Measurements from ENCODE around the gene PAX2.

The PAX2 gene

GRCh38 chr10:100864036-100864885 is 118.9 kb downstream of the PAX2 start:
- no peak for DNase-seq

DNA sequence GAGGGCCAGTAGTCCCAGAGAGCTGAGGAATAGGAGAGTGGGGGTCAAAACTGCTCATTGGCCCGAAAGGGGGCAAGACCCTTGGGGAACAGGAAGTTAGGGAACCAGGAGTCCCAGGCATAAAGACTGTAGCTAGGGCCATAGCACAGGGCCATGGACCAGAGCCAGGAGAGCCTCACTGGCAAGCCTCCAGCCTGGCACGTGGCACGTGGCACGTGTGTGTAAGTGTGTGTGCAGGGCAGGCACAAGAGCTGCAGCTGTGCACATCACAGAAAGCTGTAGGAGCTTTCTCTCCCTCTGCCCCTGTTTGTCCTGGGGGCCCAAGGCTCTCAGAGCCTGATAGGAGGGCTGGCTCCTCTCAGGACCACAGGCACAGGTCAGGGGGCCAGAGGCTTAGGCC is 119.6 kb downstream of the PAX2 start:
- no peak for DNase-seq

DNA sequence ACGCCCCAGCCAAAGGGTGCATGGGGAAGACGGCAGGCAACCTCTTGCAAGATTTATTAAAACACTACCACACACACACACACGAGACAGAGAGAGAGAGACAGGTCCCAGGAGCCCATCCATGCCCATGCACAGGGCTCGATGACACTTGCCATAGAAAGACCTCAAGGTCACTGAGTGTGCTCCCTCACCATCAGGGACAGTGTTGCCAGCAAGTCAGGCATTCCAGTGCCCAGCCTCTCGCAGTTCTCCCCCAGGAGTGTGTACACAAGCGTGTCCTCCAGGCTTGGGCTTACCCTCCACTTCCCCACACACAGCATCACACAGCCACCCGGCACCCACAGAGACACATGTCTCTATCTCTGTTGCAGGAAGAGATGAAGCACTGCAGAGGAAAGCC is 120.6 kb downstream of the PAX2 start:
- no peak for DNase-seq

- DNase-seq: no peak
These were observed 121.3 kb downstream of the PAX2 start for GRCh38 chr10:100866575-100867098.

- no peak for DNase-seq
These were observed 122.0 kb downstream of the PAX2 start for GRCh38 chr10:100867261-100867963.

DNA sequence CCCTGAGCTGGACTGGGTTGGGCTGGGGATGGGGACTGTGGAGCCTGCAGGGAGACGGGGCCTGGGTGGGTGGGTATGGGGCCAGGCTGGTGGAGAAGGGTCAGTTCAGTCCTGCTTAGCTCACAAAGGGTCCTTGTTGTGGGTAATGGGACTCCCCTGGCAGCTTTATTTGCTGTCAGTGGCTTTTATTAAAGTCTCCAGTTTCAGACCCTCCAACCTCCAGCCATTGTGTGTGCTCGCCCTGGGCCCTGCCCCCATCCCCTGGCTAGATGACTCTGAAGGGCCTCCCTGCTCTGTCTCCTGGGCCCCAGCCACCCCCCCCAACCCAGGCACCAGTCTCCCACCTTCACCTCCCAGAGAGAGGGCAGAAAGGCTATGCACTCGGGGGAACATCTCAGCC is 123.0 kb downstream of the PAX2 start:
- DNase-seq: no peak

GRCh38 chr10:100869399-100869798 is 124.0 kb downstream of the PAX2 start:
- no peak for DNase-seq

DNA sequence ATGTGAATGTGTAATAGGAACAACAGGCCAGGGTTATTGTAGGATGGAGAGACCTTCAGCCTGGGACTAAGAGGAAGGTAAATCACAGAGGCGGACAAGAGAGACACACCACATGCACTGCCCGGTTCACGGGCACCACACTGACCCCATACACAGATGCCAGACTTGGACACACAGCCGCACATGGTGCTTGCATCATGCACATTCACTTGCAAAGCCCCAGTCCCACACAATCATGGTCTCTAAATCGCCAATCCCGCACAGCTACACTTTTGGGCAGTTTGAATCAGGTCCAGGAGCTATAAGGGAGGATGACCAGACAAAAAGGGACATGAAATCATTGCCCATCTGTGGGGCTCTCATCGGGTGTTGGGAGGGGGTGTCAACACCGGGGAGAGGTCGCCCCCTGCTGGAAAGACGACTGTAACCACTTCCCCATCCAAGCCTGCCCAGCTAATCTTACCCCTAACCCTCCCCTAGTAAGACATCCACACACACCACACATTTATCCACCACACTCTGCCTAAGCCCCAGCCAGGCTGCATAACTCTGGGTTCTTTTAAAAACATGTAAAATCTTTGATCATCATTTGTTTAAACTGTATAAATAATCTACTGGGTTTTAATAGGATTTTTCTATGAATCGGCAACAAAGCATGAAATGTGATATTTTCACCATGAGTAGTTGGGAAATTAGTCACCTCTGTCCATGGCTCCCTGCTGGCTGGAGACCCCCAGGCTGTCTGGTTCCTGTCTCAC is 126.8 kb downstream of the PAX2 start:
- DNase-seq: peak; percentile 10 to 48

DNA sequence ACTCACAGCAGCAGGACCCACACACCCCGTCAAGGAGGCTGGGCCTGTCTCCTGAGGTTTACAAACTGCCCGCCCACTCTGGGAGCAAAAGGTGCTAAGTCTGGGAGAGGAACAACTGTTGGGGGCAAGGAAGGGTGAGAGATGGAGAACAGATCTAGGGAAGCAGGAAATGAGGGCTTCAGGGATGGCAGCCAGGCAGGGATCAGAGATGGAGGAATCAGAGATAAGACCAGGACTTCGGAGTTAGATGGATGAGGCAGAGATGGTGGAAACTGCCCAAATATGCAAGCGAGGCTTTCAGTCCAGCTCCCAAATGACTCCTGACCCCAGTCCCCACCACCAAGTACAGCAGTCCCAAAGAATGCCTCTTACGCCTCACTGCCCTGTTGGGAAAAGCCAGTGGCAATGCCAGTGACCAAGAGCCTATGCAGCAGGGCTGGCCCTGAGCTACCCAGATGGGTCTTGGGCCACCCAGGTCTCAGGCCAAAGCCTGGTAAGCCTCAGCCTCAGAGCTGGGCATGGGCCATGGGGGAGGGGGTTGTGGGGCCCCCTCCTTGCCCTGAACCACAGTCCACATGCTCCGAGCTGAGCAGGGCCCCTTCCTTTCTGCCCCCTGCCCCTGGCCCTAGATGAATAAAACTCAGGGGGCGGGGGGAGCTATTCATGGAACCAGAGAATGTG is 127.9 kb downstream of the PAX2 start:
- no peak for DNase-seq

DNA sequence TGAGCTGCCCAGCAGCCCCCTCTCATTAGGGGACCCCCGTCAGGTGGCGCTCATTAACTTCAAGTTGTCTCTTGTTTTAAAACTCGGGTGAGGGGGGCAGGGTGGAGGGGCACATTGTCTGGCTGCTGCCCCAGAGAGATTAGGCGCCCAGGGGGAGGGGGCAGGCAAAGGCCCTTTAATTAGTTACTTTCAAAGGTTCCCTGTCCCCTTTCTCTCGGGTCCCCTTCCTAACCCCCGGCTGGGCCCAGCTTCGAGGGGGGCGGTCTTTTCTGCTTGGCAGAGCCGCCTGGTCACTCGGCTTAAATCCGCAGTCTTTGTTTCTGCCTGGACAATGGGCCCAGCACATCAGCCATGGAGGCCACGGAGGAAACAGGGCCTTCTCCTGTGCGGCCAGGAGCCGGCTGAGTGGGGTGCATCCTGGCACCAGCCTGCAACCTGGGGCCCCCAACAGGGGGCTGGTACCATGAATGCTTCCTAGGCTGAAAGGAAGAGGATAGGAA is 128.5 kb downstream of the PAX2 start:
- DNase-seq: no peak

DNA sequence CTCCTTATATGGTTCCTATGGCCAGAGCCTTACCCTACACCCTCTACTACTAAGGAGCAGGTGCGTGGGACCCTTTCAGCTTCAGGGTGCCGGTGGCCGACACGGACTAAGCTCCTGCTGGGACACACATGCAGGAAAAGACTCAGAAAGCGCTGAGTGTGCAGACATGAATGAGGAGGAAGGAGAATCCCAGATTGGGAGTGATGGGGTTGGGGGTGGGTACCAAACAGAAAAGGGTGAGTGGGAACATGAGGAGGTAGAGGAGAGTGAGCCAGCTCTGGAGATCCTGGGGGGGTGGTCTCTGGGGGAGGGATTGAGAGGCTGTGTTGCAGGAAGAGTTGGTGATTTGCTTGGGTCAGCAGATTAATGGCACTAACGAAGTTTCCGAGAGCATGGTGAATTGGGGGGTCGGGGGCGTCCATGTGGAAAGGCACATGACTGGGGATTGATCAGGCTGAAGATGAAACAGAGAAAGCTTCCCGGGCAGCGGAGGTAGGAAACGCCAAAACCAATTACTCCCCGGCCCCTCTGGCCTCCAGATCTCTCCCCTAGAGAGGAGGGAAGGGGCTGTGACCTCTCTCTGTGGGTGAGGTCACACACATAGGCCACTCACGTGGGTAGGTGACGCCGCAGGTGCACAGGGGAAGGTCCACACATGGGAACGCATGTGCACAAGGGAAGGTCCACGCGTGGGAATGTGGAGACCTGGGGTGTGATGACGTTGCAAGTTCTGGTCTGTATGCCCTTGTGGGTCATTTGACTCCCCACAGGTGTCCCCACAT is 129.5 kb downstream of the PAX2 start:
- DNase-seq: no peak

DNA sequence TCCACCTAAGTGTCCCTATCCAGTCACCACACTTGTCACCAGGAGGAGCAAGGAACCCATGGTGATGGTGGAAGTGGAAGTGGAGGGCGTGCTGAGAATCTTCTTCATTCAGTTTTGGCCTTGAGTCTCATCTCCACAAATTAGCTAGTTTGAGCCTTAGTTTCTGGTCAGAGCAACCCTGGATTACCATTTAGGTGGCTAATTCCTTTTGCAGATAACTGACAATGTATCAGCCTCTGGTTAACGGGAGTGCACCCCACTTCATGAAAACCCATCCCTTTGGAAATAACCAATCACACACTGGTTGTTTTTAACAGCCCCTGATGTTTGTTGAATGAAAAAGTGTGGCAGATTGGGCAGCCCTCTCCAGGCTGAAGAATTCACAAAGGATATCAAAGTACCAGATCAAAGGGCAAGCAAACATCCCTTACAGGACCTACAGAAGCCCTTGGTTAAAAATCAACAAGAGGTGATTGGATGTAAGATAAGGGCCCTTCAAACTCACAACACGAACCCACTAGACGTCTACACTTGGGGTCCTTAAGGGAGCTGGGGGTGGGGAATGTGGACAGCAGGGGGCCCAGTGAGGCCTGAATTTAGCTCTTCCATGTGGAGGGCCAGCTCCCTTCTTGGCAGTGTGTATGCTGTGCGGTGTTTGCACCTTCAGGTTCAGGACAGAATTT is 130.2 kb downstream of the PAX2 start:
- DNase-seq: no peak

- DNase-seq: no peak
These were observed 131.4 kb downstream of the PAX2 start for GRCh38 chr10:100876585-100877460.

DNA sequence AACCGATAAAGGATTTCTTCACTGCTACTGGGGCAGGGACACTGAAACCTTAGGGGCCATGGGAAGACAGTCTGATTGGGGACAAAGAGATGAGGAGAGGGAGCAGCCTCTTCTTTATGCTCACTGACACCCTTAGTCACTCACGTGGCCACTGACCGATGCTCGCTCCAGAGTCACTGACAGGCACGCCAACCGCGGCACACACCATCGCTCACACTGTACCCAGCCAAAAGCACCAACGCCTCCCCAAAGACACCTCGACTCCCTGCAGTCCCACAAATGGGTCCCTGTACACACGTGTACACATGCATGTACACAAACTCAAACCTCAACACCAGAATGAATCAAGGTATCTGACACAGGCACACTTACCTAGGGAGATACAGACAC is 132.1 kb downstream of the PAX2 start:
- DNase-seq: no peak

DNA sequence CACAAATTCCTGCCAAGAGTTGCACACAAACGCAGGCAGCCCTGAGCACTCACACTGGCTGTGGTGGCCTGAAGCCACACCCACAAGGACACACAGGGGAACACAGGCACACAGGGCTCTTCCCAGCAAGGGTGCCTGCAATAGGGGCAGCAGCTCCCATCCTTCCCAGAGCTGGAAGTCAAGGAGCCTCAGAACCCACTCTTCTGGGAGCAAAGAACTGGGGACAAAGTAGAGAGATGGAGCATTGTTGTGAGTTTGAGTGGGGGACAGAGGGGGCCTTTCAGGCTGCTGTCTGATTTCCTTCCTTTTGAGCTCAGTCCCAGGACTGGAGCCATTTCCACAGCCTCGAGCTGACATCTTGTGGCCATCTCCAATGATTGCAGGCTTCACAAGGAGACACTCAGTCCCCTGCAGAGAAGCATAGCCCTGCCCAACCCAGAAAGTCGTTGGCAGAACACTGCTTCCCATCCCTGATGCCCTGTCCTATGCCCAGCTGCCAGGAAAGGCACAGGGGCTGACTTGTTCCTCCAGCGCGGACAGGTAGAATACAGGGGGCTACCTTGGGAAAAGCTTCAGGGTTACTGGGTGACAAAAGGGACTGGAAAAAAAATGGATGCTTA is 133.0 kb downstream of the PAX2 start:
- peak; percentile 31 to 45 for DNase-seq

Data from NCI-H1930 (cell line).